Endothelial cell of umbilical vein (primary cell): ENCODE measurements around the gene SLC27A6. TPM values are rescaled to one million over a fixed set of nuclear protein-coding genes. Genes with fewer than 3 reads are reported as not detected.
"Not testable (repeated sequence)": the region's sequence is repeated elsewhere in the genome, so short reads cannot be mapped to it uniquely, and the experiment has no call there.

Experiments used
- BruUV-seq: library from RNA; stranded (reverse); fragments of 400-500 nt; replicated peaks from 2 replicates; lab custom pipeline; 2021; lab: Mats Ljungman, UMichigan
- CTCF ChIA-PET: fragments of 300-600, 350-600 bp; sonication (Branson Sonifier 250); formaldehyde crosslinking; loops from one replicate; lab custom pipeline; 2021; ENCODE audit warnings: antibody characterized with exemption, inconsistent platforms; lab: Charles Lee
- POLR2A ChIA-PET: fragments of 300-600, 350-600 bp; sonication (Branson Sonifier 250); formaldehyde crosslinking; loops from one replicate; lab custom pipeline; 2021; ENCODE audit warnings: antibody characterized with exemption, inconsistent platforms; lab: Charles Lee
- DNase-seq: peaks from one replicate; pipeline ENCODE4 v3.0.0-alpha.2; 2011; ENCODE audit warnings: low read depth, low spot score
- FAIRE-seq: peaks from 2 replicates; lab custom pipeline; 2011; peaks lifted over from hg19 to GRCh38; lab: Jason Lieb, UNC
- H2AFZ ChIP-seq: 2 replicates; pipeline ENCODE4 v1.6.0; 2012; ENCODE audit warnings: low read depth, low read length, control low read depth, inconsistent platforms
- H3K27ac ChIP-seq: 2 replicates; pipeline ENCODE4 v1.5.1; 2011; ENCODE audit warnings: low read depth, mild to moderate bottlenecking, control low read depth, low read length, moderate library complexity; ENCODE audit not compliant: insufficient read depth
- H3K27me3 ChIP-seq, 2 experiments: 2 replicates each; pipeline versions ENCODE4 v1.6.0 to v1.6.1; 2011; ENCODE audit warnings: low read length in 2 of 2, mixed read lengths in 1 of 2; ENCODE audit not compliant: control insufficient read depth in 2 of 2, insufficient read depth in 2 of 2
- H3K36me3 ChIP-seq, 2 experiments: 2 replicates in 1 of 2; 3 replicates in 1 of 2; pipeline ENCODE4 v1.5.1; 2011; ENCODE audit warnings: low read length in 2 of 2, mild to moderate bottlenecking in 1 of 2, moderate library complexity in 1 of 2; ENCODE audit not compliant: control insufficient read depth in 2 of 2, insufficient read depth in 2 of 2; ENCODE audit errors: extremely low read depth in 1 of 2
- H3K4me1 ChIP-seq: 3 replicates; pipeline ENCODE4 v1.5.1; 2011; ENCODE audit warnings: mild to moderate bottlenecking, low read length; ENCODE audit not compliant: control insufficient read depth, insufficient read depth; ENCODE audit errors: extremely low read depth
- H3K4me2 ChIP-seq: 2 replicates; pipeline ENCODE4 v1.6.1; 2011; ENCODE audit warnings: low read length, control low read depth, mixed read lengths; ENCODE audit not compliant: insufficient read depth
- H3K4me3 ChIP-seq, 3 experiments: fragments of 200-600 bp in 1 of 3; sonication (generic), shearing (Covaris generic) in 1 of 3; replicated peaks in 1 of 3; 2 replicates each; pipeline ENCODE4 v1.5.1; 2011 to 2016; ENCODE audit warnings: control low read depth in 3 of 3, low read length in 3 of 3, mild to moderate bottlenecking in 2 of 3, inconsistent platforms in 1 of 3, low read depth in 1 of 3, moderate library complexity in 1 of 3; ENCODE audit not compliant: insufficient read depth in 1 of 3
- H3K79me2 ChIP-seq: 2 replicates; pipeline ENCODE4 v1.6.0; 2012; ENCODE audit warnings: low read length, inconsistent platforms; ENCODE audit not compliant: control insufficient read depth, insufficient read depth
- H3K9ac ChIP-seq: replicated peaks from 2 replicates; pipeline ENCODE3; 2011; ENCODE audit warnings: low read length, control low read depth; ENCODE audit not compliant: insufficient read depth; ENCODE audit errors: extremely low read depth
- H3K9me1 ChIP-seq: replicated peaks from 3 replicates; pipeline ENCODE4 v1.6.0; 2011; ENCODE audit warnings: mild to moderate bottlenecking, low read length; ENCODE audit not compliant: control insufficient read depth, insufficient read depth; ENCODE audit errors: extremely low read depth
- H3K9me3 ChIP-seq: replicated peaks from 2 replicates; pipeline ENCODE4 v1.5.1; 2012; ENCODE audit warnings: low read length, inconsistent platforms; ENCODE audit not compliant: control insufficient read depth, insufficient read depth
- H4K20me1 ChIP-seq: replicated peaks from 2 replicates; pipeline ENCODE3; 2011; ENCODE audit warnings: mild to moderate bottlenecking, low read length; ENCODE audit not compliant: control insufficient read depth, insufficient read depth; ENCODE audit errors: extremely low read depth
- dilution Hi-C: fragments of 300-500 bp; cut with MboI; formaldehyde crosslinking; loops from one replicate; pipeline ENCODE4 v1.15.0; 2019; ENCODE audit warnings: low sequenced_read_pairs; ENCODE audit not compliant: extremely low pct_ligation_motif_present
- intact Hi-C: fragments of 100-400 bp; cut with micrococcal nuclease; formaldehyde crosslinking; loops from one replicate; pipeline ENCODE4 v1.10.0; 2022
- polyA plus RNA-seq, 4 experiments: library from polyadenylated mRNA; depleted of rRNA in 3 of 4; stranded (reverse) in 3 of 4; unstranded in 1 of 4; fragments of >200 nt; gene quantifications; 2 replicates each; pipeline versions ENCODE4 v1.2.1 to v1.2.3, GENCODE V29; 2011 to 2012; ENCODE audit warnings: missing spikeins in 1 of 4
- total RNA-seq: library from RNA; stranded (reverse); gene quantifications from 2 replicates; pipeline ENCODE4 v1.2.3, GENCODE V29; 2021

SLC27A6 gene
- total and polyA plus RNA-seq, 2 donors (not counting 3 experiments of a cell fraction or from before 2014, with no cell fraction given), result 0.10 TPM; not detected in 1

DNA sequence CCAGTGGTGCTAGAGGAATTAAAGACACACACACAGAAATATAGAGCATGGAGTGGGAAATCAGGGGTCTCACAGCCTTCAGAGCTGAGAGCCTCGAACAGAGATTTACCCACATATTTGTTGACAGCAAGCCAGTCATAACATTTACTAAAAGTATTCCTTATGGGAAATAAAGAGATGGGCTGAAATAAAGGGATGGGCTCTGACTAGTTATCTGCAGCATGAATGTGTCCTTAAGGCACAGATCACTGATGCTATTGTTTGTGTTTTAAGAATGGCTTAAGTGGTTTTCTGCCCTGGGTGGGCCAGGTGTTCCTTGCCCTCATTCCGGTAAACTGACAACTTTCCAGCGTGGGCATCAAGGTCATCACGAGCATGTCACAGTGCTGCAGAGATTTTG lies 33.1 kb upstream of the SLC27A6 start:
- FAIRE-seq, dilution Hi-C loops, H3K4me1 ChIP-seq, H3K9me3 ChIP-seq, intact Hi-C loops, H3K36me3 ChIP-seq, H2AFZ ChIP-seq, H4K20me1 ChIP-seq, H3K9me1 ChIP-seq, H3K9ac ChIP-seq, H3K4me2 ChIP-seq, BruUV-seq, H3K27ac ChIP-seq, H3K79me2 ChIP-seq, POLR2A ChIA-PET, H3K27me3 ChIP-seq, CTCF ChIA-PET, DNase-seq, H3K4me3 ChIP-seq: not testable (repeated sequence)

DNA sequence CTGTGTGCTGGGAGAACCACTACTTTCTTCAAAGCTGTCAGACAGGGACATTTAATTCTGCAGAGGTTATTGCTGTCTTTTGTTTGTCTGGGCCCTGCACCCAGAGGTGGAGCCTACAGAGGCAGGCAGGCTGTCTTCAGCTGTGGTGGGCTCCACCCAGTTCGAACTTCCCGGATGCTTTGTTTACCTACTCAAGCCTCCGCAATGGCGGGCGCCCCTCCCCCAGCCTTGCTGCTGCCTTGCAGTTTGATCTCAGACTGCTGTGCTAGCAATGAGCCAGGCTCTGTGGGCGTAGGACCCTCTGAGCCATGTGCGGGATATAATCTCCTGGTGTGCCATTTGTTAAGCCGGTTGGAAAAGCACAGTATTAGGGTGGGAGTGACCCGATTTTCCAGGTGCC lies 22.2 kb upstream of the SLC27A6 start:
- DNase-seq, CTCF ChIA-PET, H3K36me3 ChIP-seq, H2AFZ ChIP-seq, H3K4me3 ChIP-seq, H4K20me1 ChIP-seq, FAIRE-seq, H3K9ac ChIP-seq, H3K27ac ChIP-seq, H3K9me1 ChIP-seq, dilution Hi-C loops, H3K4me2 ChIP-seq, H3K79me2 ChIP-seq, BruUV-seq, H3K27me3 ChIP-seq, H3K4me1 ChIP-seq, intact Hi-C loops, H3K9me3 ChIP-seq, POLR2A ChIA-PET: not testable (repeated sequence)
